Astrocyte of the hippocampus (primary cell): Measurements from ENCODE around the gene NFAM1.

ENCODE experiments used
- DNase-seq: peaks from one replicate; pipeline ENCODE4 v3.0.0; 2011; ENCODE audit warnings: low read depth, low spot score

The NFAM1 gene

GRCh38 chr22:42439821-42440674, 7.8 kb upstream of the NFAM1 start:
- DNase-seq, result peak; percentile 62

DNA sequence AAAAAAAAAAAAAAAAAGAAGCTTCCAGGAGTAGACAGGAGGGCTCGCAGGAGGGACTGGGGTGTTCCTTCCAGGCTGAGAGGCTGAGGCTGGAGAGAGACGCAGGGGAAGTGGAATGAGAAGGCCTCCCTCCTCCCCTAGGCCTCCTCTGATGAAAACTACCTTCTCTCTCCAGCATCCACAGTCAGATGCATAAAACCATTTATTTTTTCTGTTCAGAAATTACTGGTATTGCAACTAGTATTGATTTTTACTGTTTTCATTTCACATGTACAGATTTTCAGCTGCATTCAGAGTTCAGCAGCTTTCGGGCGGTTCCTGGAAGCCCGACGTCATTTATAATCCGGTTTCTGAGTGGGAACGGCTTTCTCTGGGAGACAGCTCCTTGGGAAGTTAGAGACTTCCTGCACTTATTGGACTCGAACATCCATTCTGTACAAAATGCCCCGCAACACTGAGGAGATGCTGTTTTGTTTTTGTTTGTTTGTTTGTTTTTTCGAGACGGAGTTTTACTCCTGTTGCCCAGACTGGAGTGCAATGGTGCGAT, 6.9 kb upstream of the NFAM1 start:
- no peak for DNase-seq

- no peak for DNase-seq
Measured at GRCh38 chr22:42438293-42438650, 6.1 kb upstream of the NFAM1 start.

- DNase-seq, result peak; percentile 75
Measured at GRCh38 chr22:42437488-42438292, 5.5 kb upstream of the NFAM1 start.

GRCh38 chr22:42436404-42436803, 4.2 kb upstream of the NFAM1 start:
- no peak for DNase-seq

GRCh38 chr22:42434748-42435425, 2.7 kb upstream of the NFAM1 start:
- DNase-seq, result no peak

GRCh38 chr22:42433754-42434682, 1.8 kb upstream of the NFAM1 start:
- peak; percentile 42 for DNase-seq

DNA sequence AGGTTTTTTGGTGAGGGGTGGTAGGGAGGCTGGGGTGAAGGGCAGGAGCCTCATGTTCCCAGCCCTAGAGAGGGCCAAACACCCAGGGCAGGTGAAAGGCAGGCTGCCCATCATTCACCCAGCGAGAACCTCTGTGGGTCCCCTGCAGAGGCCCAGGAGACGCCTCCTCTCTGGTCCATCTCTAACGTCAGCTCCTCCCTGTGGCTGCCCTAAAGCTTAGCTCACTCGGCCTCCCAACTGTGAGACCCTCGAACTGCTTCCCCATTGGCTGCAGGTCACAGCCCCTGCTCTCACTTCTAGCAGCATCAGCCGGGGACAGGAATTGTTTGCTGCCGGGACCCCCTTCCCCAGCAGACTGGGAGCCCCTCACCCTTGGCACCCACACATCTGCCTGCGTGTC, 615 bp upstream of the NFAM1 start:
- no peak for DNase-seq

GRCh38 chr22:42431401-42432019, 693 bp downstream of the NFAM1 start:
- peak; percentile 56 for DNase-seq

GRCh38 chr22:42430528-42431125, 1.6 kb downstream of the NFAM1 start:
- DNase-seq, result no peak

DNA sequence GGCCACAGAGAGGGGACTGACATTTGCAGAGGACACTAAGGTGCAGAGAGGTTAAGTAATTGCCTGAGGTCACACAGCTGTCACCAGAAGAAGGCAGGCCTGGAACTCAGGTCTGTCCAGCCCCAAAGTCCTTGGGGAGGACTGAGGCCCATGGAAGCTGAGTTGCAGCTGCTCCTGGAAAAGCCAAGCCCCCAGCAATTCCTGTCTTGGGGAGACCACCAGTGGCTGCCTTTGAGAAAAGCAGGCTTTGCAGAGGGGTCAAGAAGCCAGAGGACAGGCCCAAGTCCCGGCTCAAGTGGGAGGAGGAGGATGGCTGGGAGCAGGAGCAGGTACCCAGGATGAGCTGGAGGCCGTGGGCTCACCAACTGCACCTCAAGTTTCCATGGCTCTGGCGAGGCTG, 3.4 kb downstream of the NFAM1 start:
- no peak for DNase-seq

DNA sequence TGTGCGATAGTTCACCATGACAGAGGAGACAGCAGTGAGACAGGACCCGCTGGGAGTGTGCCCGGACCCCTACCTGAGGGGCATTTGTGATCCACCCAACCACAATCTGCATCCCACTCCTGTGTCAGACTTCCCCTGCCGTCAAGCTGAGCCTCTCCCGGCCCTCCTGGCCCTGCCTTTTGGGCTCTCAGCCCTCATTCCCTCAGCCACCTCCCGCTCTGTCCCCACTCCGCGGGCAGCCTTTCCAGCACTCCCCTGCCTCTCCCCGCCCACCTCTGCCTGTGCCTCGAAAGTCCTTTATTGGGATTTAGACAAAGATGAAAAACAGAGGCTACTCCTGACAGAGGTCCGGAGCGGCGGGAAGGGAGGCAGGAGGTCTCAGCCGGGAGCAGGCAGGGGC, 4.2 kb downstream of the NFAM1 start:
- DNase-seq, result no peak

DNA sequence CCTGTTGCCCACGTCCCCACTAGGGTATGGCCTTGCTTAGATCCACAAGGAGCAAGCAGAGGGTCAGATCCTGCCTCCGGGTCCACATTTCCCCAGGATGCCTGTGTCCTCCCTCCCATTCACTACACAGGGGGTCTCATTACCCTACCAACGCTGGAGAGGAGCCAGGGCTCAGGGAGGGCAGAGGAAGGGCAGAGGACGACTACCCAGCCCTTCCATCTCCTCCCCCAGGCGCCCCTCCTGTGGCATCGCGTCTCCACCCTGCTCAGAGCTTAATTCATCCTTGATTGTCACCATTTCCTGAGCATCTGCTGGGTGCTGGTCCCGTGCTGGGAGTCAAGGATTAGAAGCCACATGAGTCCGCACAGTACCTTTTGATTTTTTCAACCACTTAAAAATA, 5.0 kb downstream of the NFAM1 start:
- no peak for DNase-seq

GRCh38 chr22:42425989-42426355, 6.2 kb downstream of the NFAM1 start:
- DNase-seq, result no peak

GRCh38 chr22:42425337-42425988, 6.7 kb downstream of the NFAM1 start:
- no peak for DNase-seq

DNA sequence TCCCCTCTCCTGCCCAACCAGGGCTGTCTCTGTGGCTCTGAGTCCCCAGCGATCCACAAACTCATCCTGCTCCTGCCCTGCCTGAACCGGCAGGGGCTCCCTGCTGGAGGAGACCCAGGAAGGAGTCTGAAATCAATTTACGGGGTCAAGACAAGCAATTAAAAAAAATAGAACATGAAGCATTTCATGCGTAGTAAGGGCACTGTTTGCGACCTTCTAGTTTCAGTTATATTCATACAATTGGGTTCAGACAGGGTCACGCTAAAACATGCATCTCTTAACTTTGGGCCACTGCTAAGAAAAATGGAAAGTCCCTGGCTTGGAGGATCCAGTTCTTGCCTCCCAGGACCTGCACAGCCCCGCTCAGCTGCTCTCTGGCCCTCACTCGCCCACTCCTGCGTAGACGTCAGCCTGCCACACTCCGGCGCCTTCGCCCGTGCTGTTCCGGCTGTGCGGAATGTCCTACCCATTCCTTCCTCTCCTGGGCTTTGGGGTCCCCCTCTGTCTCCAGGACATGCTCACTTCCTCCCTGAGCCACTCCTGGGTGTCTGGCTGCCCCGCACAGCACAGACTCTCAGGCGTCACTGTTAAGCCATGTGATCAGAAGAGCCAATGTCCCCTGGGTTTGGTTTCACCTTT, 12.8 kb downstream of the NFAM1 start:
- no peak for DNase-seq

- DNase-seq, result no peak
Measured at GRCh38 chr22:42418811-42419242, 13.4 kb downstream of the NFAM1 start.

DNA sequence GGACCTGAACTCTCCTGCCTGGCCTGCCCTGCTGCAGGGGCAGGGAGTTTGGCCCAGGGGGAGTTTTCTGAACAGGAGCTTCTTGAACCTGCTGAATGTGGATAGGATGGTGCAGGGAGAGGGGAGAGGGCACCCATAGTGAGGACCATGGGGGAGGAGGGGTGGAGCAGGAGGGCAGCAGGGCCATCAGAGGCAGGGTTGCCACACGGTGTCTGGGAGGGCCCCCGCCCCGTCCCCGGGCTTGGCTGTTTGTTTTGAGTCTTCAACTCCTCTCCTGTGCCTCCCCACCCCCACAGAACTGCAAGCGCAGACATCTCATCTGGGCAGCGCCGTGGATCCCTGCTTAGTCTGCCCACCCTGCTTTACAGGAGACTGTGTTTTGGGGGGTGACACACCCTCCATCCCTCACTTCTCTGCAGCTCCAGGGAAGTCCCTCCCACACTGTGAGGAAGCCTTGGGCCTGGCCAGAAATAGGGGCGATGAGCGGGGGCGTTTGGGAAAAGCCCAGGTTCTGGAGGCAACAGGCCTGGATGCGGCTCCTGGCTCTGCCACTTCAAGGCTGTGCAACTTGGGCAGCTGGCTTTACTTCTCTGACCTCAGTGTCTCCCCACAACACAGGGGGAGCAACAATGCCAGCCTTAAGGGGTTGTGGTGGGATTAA, 14.4 kb downstream of the NFAM1 start:
- no peak for DNase-seq
